ENCODE measurements around the gene PLEKHM3. TPM values are rescaled to one million over a fixed set of nuclear protein-coding genes. Genes with fewer than 3 reads are reported as not detected.
A peak's percentile ranks its signal among the peaks of the same experiment; 100 is the strongest.
"Not testable (repeated sequence)": the region's sequence is repeated elsewhere in the genome, so short reads cannot be mapped to it uniquely, and the experiment has no call there.

PLEKHM3 gene
- total RNA-seq, 1 donor from 2014 or later = 14.8 TPM

DNA sequence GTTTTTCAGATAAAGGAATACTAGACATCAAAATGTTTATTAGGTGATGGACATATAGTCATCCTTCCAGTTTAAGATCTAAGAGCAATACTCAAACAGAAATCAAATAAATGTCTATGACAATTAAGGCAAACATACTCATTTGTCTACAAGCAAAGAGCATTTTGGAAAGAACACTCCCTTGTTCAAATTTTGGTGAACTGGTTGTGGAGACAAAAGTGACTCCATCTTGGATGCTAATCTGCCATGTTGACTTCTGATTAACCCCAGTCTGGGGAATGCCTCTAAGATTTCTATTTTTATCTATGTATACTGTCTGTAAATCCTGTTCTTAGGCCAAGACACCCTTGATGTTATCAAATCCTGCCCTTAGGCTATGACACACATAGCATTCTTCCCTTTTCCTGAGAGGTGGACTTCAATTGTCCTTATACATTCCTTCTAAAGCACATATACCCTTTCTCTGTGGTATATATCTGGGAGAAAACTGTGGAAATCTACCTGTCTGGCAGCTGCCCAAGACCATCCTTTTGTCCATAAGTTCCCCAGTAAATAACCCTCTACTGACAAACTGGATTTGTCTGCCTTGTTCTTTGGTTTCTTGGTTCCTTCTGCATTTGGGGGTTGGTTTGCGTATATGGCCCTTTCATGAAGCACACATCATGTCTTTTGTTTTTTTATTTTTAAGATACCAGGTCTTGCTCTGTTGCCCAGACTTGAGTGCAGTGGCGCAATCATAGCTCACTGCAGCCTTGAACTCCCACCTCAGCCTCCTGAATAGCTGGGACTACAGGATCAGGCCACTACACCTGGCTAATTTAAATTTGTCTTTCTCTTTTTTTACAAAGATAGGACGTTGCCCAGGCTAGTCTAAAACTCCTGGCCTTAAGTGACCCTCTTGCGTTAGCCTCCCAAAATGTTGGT lies 12.5 kb upstream of the PLEKHM3 start:
- no peak for DNase-seq (ENCODE audit: low read depth)

DNA sequence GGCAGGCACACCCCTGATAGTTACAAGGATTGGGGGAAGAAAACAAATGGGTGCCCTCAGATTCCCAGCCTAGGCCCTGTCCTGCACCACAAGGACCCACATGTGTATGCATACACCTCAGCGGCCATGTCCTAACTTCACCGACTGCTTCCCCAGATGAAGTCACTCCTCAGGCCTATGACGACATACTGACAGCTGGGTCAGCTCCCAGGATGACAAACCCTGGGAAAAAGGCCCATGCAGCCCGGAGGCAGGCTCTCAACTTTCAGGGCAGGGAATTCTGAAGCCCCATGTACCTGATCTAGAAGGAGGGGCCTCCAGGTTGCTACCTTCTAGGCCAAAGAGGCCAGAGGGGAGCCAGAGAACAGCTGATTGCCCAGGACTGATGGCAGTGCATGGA lies 11.0 kb upstream of the PLEKHM3 start:
- DNase-seq (ENCODE audit: low read depth) = no peak

DNA sequence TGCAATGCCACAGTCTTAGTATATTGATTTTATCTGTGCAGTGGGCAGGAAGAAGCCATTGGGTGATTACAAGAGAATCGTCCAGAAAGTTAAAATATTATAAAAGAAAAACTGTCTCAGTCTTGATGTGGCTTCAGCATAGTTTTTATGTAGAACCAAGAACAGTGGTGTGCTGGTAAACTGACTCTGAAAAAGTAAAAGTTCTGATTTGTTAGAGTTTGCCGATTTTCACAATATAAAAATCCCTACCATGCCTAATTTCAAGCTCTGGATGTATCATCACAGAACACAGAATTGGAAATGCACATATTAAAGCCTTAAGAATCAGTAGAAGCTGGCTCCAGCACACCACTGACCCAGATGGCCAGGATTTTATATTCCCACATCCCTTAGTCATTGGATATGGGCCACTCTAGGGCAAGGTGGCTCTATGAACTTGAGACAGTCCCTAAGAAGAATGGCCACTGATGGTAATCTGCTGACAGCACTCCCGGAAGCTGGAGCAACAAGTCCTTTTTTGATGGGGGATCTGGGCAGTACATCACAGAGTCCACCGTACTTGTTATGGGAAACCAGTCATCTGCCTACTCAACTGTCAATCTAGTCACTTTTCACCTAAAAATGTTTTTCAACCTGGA lies 9.3 kb upstream of the PLEKHM3 start:
- DNase-seq (ENCODE audit: low read depth) = no peak

DNA sequence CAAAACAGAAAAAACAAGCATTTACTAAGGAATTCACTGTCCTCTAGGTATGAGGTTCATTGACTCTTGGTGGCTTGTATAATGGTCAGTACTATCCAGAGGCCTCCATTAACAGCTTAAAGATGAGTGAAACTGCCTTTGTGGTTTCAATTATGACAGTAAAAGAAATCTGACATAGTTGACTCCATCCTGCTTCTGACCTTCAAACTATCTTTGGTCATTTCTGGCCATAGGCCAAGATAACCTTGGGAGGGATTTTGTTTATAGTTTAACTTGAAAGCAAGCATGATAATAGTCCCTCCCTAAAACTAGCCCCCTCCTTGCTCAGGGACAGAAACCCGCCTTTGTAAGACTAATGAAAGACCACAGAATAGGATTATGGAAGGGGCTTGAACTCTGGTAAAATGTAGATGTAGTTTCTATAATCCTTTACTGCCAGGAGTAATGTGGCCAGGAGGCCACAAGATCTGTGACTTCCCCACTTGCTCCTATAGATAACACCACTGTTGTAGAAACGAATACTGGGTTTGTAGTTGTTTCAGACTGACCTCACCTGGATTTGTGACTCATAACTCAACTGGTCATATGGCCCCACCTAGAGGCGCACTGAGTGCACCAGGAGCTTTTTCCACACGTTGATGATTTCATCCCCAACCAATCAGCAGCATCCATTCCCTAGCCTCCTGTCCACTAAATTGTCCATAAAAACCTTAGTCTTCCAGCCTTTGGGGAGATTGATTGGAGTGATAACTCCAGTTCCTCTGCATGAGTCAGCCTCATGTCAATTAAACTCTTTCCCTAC lies 8.6 kb upstream of the PLEKHM3 start:
- DNase-seq (ENCODE audit: low read depth) = peak; percentile 57

DNA sequence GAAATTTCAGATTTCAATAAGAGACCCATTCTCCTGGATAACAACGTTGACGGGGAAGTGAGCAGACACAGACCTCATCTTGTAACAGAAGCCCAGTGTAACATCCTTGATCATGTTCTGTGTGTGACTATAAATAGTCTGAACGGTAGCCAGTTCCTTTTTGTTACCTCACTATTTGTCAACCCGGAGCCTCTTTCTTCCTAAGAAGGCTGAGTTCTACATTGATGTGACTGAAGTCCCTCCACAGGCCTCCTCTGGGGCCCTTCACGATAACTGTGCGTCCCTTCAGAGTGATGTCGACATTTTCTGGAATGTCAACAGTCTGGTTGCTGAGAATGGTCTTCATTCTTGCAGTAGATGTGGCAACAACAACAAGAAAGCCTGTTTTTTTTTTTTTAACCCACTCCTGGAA lies 6.3 kb upstream of the PLEKHM3 start:
- DNase-seq (ENCODE audit: low read depth) = no peak

DNA sequence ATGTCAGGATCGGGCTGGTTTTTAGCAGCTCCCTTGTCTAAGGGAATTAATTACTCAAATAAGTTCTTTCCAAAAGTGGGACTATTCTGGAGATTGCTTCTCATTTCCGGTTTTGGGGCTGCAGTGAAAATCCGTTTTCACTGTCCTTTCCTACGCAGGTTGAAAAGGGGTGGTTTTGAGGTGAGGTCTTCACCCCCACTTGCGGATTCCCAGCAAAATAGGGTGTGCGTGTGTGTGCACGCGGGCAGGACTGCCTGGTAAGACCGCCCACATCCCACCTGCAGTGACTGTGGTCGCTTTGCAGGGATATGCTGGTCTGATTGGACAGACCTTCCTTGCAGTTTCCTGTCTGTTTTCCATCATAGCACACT lies 472 bp upstream of the PLEKHM3 start:
- peak; percentile 29 for DNase-seq (ENCODE audit: low read depth)

DNA sequence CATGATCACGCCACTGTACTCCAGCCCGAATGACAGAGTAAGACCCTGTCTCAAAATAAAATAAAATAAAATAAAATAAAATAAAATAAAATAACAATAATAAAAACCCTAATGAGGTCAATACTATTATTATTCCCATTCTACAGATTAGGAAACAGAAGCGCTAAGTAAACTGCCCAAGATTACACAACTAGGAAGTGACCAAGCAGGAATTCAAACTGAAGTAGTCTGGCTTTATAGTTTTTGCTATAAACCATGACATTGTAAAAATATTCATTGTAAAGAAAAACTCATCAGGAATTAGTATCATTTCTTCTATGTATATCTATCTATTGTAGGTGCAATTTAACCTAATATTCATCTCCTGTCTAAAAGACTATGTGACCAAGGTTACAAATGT lies 1.2 kb downstream of the PLEKHM3 start:
- DNase-seq (ENCODE audit: low read depth) = no peak

DNA sequence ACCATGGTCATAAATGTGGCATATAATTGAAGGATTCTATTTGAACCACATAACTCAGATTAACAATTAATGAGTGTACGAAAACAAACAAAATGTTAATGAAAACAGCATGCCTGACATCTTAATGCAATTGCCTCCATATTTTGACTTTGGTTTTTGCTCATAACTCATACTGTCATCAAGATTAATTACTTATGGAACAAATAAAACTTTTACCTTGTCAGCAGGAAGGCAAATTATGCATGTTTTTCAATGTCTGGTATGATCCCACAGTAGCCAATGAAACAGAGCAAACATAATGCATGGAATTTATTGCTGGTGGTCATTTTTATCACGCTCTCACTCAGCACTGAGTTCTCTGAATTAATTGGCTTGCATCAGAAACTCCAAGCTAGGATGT lies 5.1 kb downstream of the PLEKHM3 start:
- no peak for DNase-seq (ENCODE audit: low read depth)

DNA sequence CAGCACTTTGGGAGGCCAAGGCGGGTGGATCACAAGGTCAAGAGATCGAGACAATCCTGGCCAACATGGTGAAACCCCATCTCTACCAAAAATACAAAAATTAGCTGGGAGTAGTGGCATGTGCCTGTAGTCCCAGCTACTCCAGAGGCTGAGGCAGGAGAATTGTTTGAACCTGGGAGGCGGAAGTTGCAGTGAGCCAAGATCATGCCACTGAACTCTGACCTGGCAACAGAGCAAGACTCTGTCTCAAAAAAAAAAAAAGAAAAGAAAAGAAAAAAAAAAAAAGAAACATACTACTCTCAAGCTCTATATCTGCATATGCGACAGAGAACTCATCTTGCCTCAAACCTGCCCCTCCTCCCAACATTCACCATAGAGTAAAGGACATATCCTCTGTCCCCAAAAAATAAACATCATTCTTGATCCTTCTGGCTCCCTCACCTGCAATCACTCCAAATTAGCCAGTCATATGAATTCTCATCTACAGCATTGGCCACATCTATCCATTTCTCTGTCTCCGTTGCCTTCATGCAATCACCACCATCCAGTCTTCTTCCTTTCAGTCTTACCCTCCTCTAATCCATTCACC lies 7.1 kb downstream of the PLEKHM3 start:
- not testable (repeated sequence) for DNase-seq (ENCODE audit: low read depth)

DNA sequence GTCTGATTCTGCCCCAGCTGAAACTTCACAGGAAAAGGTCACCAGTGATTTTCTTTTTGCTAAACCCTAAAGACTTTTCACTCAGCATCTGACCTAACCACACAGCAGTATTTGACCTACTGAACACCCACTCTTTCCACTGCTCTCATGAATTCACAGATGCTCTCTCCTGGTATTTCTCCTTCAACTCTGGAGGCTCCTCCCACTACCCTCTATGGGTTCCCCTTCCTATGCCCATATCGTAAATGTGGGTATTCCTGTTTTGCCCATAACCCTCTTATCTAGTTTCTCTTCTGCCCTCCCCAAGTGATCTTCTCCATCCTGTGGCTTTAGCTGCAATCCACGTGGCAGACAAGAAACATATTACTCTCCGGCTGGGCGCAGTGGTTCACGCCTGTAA lies 7.6 kb downstream of the PLEKHM3 start:
- DNase-seq (ENCODE audit: low read depth) = no peak

DNA sequence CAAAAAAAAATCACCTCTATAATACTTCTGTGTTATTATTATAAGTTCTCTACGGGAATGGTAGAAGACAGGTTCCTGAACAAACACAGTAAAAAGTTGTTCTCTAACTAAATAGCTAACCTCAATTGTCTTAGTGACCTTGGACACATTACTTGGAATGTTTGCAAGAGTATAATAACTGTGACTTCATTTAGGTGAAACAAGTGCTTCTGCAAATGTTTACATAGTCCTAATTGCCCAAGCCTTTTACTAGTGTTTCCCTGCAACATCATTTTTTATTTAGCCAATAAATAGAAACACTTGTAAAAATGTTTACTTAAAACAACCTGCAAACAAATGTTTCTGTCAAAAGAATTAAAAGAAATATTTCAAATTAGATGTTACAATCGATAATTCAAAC lies 9.9 kb downstream of the PLEKHM3 start:
- DNase-seq (ENCODE audit: low read depth) = peak; percentile 68

DNA sequence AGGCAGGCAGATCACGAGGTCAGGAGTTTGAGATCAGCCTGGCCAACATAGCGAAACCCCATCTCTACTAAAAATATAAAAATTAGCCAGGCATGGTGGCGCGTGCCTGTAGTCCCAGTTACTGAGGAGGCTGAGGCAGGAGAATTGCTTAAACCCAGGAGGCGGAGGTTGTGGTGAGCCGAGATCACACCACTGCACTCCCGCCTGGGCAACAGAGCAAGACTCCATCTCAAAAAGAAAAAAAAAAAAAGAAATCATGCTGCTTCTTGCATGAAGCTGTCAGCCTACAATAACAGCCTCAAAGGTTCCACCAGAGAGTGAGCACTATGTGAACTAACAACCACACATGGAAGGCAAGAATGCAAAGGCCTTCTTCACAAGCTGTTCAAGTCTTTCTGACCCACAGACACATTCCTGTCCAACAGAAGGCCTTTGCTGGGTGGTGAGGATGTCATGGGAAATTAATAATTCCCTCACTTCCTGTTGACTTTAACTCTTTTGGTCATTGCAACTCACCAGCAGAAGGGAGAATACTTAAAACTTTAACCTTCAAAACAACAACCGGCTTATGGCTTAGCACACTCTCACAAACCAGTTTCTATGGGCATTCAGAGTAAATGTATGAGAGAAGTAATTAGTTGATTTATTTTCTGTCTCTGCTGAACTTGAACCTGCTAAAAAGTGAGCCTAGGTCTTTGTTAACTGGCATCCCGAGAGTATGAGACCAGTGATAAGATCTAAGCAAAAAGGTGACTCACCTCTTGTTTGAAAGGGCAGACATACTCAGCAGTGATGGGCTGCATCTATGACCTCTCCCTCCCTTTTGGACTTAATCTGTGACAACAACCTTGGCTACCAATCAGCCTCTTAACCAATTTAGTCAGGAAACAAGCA lies 11.8 kb downstream of the PLEKHM3 start:
- peak; percentile 78 for DNase-seq (ENCODE audit: low read depth)

DNA sequence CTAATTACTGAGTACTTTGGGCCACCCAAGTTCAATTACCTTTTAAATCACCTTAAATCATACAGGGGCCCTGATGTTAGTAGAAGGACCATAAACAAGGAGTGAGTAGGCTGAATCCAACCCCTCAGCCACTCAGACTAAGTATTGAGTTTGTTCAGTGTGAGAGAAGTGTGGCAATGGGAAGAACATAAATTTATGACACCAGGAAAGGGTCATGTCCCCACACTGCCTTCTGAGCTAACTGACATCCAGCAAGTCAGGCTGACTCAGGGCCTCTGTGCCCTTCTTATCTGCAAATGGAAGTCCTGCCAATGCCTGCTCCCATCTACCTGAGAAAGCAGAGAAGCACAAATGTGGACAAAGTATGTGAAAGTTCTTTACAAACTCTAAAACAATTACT lies 12.9 kb downstream of the PLEKHM3 start:
- DNase-seq (ENCODE audit: low read depth) = no peak

DNA sequence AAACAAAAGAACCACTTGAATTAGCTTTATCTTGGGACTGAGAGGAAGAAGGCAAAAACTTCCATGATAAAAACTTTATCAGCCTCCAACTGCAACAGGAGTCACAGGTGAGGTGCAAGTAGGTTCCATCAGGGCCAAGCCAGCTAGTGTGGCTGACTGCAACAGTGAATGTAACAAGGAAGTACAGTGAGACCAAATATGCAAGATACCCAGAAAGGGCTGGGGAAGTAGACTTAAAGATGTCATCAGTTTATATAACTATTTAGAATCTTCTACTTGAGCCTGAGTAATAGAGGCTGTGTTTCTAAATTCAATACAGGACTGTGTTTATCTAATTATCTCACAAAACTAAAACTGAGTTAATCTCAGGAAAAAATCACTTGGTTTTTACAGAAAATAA lies 14.8 kb downstream of the PLEKHM3 start:
- DNase-seq (ENCODE audit: low read depth) = no peak

DNA sequence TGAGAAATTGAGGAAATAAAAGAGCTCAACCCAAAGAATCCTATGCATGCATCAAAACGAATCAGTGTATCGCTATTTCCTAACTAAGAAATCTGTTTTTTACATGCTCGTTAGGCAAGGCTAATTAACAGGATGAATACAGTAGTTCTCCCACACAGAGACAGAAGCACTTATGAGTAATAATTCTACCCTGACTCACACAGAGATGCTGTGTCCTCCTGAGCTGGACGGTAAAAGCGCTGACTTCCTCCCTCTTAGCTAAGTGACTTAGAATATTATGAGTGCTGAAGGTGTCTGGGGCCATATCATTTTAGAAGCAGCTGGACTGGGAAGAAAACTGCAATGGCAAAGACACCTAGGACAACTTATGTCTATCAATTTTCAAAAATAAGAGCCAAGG lies 18.5 kb downstream of the PLEKHM3 start:
- DNase-seq (ENCODE audit: low read depth) = no peak

DNA sequence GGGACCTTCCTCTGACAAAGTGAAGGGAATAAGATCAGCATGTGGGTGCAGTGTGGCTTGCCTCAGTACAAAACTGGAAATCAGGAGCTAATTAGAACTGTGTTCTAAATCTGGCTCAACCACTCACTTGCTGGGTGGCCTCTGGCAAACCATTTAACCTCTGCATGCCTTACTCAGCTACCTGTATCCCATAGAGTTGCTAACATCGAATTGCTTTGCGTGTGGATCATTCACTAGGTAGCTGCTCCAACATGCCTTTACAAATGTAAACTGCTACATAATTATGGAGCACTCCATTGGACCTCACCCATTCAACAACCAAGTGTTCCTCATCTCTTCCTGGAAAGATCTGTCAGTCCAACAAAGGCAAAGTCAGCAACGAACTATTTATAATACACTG lies 19.0 kb downstream of the PLEKHM3 start:
- no peak for DNase-seq (ENCODE audit: low read depth)

DNA sequence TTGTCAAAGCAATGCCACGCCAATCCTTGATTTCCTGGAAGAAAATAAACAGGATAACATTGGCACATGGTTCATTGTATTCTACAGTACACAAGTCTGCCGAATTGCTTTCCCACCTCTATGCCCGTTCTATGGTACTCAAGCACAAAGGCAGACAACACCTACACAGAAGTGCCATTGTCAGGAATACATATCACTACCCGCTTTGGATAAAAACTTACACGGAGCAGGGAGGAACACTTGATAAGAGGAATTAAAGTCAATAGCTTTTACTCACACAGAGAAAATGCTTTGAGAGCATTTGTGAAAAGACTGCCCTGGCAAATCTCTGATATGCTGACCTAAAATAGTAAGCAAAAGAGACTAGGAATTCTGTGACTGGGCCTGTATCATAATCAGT lies 23.4 kb downstream of the PLEKHM3 start:
- DNase-seq (ENCODE audit: low read depth) = no peak

DNA sequence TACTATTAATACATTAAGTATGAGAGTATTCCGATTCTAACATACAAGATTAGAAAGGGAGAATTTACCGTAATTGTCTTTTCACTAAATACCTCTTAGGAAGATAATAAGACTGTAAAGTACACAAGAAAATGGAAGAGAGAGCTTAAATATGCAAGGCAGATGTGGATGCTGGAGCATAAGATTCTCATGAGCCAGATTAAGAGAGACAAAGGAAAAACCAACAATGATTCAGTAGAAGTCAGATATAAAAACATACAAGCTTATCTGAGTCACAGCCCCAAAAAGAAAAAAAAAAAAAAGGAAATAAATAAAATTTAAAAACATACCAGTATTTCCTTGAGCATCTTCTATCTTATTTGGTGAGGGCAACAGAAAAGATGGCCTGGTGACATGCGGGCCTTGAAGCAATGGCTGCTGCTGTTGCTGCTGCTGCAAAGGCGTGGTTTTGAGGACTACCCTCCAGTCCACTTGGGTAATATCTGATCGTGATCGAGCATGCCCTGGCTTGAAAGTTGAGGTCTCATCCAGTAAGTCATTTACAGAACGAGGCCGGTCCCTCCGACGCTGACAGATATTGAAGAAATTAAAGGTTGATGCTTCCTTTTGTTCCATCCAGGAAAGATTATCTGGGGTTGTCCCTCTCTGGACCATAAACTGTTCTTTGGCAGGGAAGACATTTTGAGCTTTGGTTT lies 24.5 kb downstream of the PLEKHM3 start:
- no peak for DNase-seq (ENCODE audit: low read depth)

DNA sequence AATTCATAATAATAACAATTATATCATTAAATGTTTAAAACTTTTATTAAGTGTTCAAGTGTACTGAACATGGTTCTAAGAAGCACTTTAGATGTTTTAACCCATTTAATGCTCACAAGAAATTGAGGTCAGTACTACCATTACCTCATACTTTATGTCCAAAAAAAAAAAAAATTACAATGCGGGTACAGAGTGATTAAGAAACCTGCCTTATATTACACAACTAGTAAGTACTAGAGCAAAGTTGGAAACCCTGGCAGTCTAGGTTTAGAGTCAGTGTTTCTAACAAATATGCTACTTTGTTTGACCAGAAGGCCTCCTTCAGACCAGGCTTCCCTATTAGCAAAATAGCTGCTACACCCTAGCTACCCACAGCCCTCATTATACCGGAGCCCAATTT lies 28.5 kb downstream of the PLEKHM3 start:
- DNase-seq (ENCODE audit: low read depth) = no peak

DNA sequence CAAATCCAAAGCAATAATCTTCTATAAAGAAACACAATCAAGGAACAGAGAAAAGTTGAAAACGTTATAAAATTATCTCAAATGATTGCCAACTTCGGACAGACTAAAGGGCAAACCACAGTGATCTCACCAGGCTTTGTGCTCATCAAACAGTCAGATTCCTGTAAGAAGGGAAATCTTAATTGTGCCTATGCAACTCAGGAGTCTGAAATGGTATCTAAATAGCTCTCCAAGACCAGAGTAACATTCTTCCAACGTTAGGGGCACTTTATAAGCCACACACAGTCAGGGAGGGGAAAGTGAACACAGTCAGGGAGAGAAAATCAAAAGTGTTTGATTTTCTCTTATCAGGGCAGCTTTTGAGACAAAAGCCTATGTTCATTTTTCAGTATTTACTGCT lies 29.4 kb downstream of the PLEKHM3 start:
- no peak for DNase-seq (ENCODE audit: low read depth)

Data from renal cortical epithelial cell (primary cell).